HUES48 (cell line): Measurements from ENCODE around the gene FNDC3B.
A peak's percentile ranks its signal among the peaks of the same experiment; 100 is the strongest.

Experiments
- H3K27ac ChIP-seq: one replicate; pipeline ENCODE4 v1.7.0; 2013; ENCODE audit warnings: low read depth, low read length, inconsistent platforms
- H3K27me3 ChIP-seq: 2 replicates; pipeline ENCODE4 v1.6.1; 2013; ENCODE audit warnings: mild to moderate bottlenecking, low read length; ENCODE audit not compliant: control insufficient read depth, insufficient read depth
- H3K36me3 ChIP-seq: 2 replicates; pipeline ENCODE4 v1.6.1; 2013; ENCODE audit warnings: low read length; ENCODE audit not compliant: control insufficient read depth, insufficient read depth
- H3K4me1 ChIP-seq: 2 replicates; pipeline ENCODE4 v1.6.1; 2013; ENCODE audit warnings: mild to moderate bottlenecking, low read length; ENCODE audit not compliant: control insufficient read depth, insufficient read depth
- H3K4me3 ChIP-seq: 2 replicates; pipeline ENCODE4 v1.5.1; 2013; ENCODE audit warnings: mild to moderate bottlenecking, low read depth, low read length
- H3K9ac ChIP-seq: 2 replicates; pipeline ENCODE4 v1.6.1; 2013; ENCODE audit warnings: mild to moderate bottlenecking, low read depth, low read length, moderate library complexity
- H3K9me3 ChIP-seq: 2 replicates; pipeline ENCODE4 v1.6.1; 2013; ENCODE audit warnings: low read length; ENCODE audit not compliant: control insufficient read depth, insufficient read depth

Gene FNDC3B

GRCh38 chr3:172282850-172283249 lies 243.5 kb downstream of the FNDC3B start:
- no peak overlapping the region for H3K4me3 ChIP-seq
- no peaks in the 10 kb centered on the region for H3K27me3 ChIP-seq
- H3K27ac ChIP-seq: no peak overlapping the region
- no peak overlapping the region for H3K9ac ChIP-seq
- H3K4me1 ChIP-seq: peaks cover 3% of the 10 kb centered on the region; the same call in 1 of the 2 replicates
- H3K36me3 ChIP-seq: peaks cover 14% of the 10 kb centered on the region
- no peaks in the 10 kb centered on the region for H3K9me3 ChIP-seq

GRCh38 chr3:172283841-172284357 lies 244.5 kb downstream of the FNDC3B start:
- Histone ChIP-seq H3K27ac (no peak overlapping the region), H3K36me3 (peaks cover 24% of the 10 kb centered on the region), H3K4me3 (no peak overlapping the region), H3K4me1 (peaks cover 3% of the 10 kb centered on the region; the same call in 1 of the 2 replicates), H3K9ac (no peak overlapping the region), H3K27me3 (no peaks in the 10 kb centered on the region), H3K9me3 (no peaks in the 10 kb centered on the region)

DNA sequence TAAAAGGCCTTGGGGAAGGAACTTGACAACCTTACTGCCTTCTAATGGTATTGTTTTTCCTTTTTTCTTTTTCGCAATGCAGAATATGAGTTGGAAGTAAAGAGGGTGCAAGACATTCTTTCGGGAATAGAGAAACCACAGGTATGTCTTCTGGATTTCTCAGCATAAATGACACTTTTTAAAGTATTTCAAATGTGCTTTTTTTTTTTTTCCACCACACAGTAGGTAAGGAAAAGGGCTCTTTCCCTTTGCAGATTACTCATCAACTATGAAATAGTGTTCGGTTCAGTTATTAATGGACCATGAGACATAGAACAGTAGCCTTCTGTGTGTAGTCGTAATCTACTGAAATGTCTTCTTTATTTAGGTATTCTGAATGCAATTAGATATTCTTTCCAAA lies 246.5 kb downstream of the FNDC3B start:
- Histone ChIP-seq H3K9ac (no peak overlapping the region), H3K36me3 (peaks cover 35% of the 10 kb centered on the region)

GRCh38 chr3:172286548-172287148 lies 247.3 kb downstream of the FNDC3B start:
- Histone ChIP-seq H3K27me3 (no peaks in the 10 kb centered on the region), H3K9ac (no peak overlapping the region), H3K9me3 (no peaks in the 10 kb centered on the region), H3K4me1 (no peaks in the 10 kb centered on the region), H3K27ac (no peak overlapping the region), H3K4me3 (no peak overlapping the region), H3K36me3 (peaks cover 39% of the 10 kb centered on the region)

More for the DNA sequence above, 246.5 kb downstream of the FNDC3B start:
- H3K27ac ChIP-seq: no peak overlapping the region
- no peaks in the 10 kb centered on the region for H3K4me1 ChIP-seq
- no peak overlapping the region for H3K4me3 ChIP-seq
- H3K9me3 ChIP-seq: no peaks in the 10 kb centered on the region
- H3K27me3 ChIP-seq: no peaks in the 10 kb centered on the region

DNA sequence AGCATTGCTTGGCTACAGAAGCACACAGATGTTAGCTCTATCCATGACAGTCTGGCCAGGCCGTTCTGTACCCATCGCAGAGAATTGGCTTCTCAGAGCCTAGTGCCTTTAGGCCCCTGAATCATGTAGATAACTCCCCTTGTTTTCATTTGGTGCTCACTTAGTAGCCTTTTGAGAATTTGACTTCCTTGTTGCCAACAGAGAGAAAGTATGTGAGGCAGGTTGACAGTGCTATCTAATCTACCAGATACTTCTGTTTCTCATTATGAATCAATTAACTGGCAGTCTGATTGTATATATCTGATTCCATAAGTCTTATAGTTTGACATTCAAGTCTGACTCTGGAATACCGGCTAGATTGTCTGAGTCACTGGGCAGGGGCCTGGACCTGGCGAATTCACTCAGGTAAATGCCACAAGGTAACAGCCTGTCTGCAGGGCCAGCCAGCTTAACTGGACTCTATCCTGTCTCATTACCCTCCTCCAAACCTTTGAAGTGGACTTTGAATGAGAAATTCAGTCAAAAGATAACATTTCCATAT lies 248.6 kb downstream of the FNDC3B start:
- no peak overlapping the region for H3K9ac ChIP-seq
- no peaks in the 10 kb centered on the region for H3K27me3 ChIP-seq
- H3K27ac ChIP-seq: no peak overlapping the region
- no peaks in the 10 kb centered on the region for H3K9me3 ChIP-seq
- no peak overlapping the region for H3K4me3 ChIP-seq
- no peaks in the 10 kb centered on the region for H3K4me1 ChIP-seq
- H3K36me3 ChIP-seq: peaks cover 43% of the 10 kb centered on the region

- Histone ChIP-seq H3K9ac (no peak overlapping the region), H3K36me3 (peaks cover 43% of the 10 kb centered on the region), H3K27ac (no peak overlapping the region), H3K27me3 (no peaks in the 10 kb centered on the region), H3K4me1 (no peaks in the 10 kb centered on the region), H3K4me3 (no peak overlapping the region), H3K9me3 (no peaks in the 10 kb centered on the region)
Measured at GRCh38 chr3:172288651-172289050, 249.3 kb downstream of the FNDC3B start.

DNA sequence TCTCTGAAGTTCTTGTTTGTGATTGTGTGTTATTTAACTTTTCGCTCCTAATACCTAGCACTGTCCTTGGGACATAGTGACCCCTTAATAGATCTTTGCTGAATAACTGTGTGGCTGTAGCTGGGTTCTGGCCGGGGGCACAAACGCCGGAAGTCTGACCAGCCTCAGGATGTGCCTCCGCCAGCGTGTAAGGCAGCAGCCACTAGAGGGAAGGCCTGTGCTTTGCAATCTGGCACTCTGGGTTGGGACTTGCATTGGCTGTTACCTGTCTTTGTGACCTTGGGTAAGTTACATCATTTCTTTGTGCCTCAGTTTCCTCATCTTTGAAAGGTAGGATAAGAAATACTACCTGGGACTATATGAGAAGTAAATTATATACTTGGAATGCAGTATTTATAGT lies 250.2 kb downstream of the FNDC3B start:
- Histone ChIP-seq H3K27me3 (no peaks in the 10 kb centered on the region), H3K9me3 (no peaks in the 10 kb centered on the region), H3K27ac (no peak overlapping the region), H3K36me3 (peaks cover 43% of the 10 kb centered on the region), H3K9ac (no peak overlapping the region), H3K4me1 (no peaks in the 10 kb centered on the region), H3K4me3 (no peak overlapping the region)

DNA sequence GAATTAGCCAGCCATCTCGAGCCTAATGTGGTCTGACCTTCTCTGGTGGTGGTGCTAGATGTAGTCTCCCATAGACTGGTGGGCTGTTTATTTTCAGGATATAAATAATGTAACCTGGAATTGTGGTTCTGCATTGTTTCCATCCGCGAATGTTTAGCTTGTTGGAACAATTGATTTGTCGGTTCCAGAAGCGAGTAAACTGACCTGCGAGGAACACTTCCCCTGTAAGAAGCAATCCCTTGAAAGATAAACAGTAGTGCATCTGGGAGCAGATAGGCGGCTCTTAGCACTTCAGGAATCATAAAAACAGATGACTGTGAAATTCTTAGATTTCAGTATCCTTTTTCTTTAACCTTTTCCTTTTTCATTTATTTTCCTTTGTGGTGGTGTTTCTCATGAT lies 251.1 kb downstream of the FNDC3B start:
- Histone ChIP-seq H3K9me3 (no peaks in the 10 kb centered on the region), H3K27ac (no peak overlapping the region), H3K4me1 (no peaks in the 10 kb centered on the region), H3K27me3 (no peaks in the 10 kb centered on the region), H3K9ac (0 out of 2 replicates have a peak overlapping the region, but pooled peaks have one; percentile 16), H3K36me3 (peaks cover 51% of the 10 kb centered on the region), H3K4me3 (no peak overlapping the region)

- H3K9me3 ChIP-seq: no peaks in the 10 kb centered on the region
- no peak overlapping the region for H3K27ac ChIP-seq
- no peak overlapping the region for H3K9ac ChIP-seq
- H3K4me3 ChIP-seq: no peak overlapping the region
- no peaks in the 10 kb centered on the region for H3K4me1 ChIP-seq
- no peaks in the 10 kb centered on the region for H3K27me3 ChIP-seq
- peaks cover 60% of the 10 kb centered on the region for H3K36me3 ChIP-seq
Measured at GRCh38 chr3:172291650-172292049, 252.3 kb downstream of the FNDC3B start.

DNA sequence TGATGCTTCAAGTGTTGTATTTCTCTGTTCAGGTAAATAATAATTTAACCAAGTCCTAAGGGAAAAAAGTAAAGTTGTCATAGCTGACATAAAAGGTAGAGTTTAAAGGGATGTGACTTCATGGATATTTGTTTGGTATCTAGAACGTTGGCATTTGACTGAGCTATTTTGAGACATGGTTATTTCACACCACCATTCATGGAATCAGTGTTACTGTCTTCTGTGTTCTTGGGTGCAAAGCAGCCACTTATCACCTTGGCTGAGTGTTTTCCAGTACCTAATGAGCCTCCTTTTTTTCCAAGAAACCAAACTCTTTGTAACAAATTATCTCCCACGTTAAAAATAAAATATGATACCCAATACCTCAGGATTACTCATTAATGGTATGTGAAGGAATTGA lies 253.0 kb downstream of the FNDC3B start:
- Histone ChIP-seq H3K9me3 (no peaks in the 10 kb centered on the region), H3K36me3 (peaks cover 53% of the 10 kb centered on the region), H3K4me3 (no peak overlapping the region), H3K9ac (no peak overlapping the region), H3K4me1 (no peaks in the 10 kb centered on the region), H3K27me3 (no peaks in the 10 kb centered on the region), H3K27ac (no peak overlapping the region)

DNA sequence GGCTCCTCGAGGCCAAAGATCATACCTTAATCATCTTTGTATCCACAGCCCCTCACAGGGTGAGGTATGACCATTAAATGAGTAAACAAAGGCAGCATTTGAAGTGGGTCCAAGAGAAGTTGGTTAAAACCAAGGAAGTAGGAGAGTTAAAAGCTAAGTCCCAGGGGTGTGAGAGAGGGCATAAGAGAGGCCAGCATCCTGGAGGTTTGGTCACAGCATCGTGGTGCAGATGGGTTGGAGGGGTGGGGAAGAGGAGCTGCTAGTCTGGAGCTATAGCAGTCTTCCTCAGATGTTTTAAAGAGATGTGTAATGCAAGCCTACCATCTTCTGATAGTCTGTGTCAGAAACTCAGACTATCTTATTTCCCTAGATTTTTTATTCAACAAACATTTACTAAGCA lies 253.7 kb downstream of the FNDC3B start:
- Histone ChIP-seq H3K36me3 (peaks cover 49% of the 10 kb centered on the region), H3K4me1 (no peaks in the 10 kb centered on the region), H3K27ac (no peak overlapping the region), H3K27me3 (no peaks in the 10 kb centered on the region), H3K4me3 (no peak overlapping the region), H3K9me3 (no peaks in the 10 kb centered on the region), H3K9ac (no peak overlapping the region)
